Stimulated activated CD4-positive, alpha-beta T cell treated with anti-CD3 and anti-CD28 coated beads, Interleukin-1b, Interleukin-23, amount 100 ng/mL, for 24 hours (primary cell): ENCODE data around the gene PROSER3.

Experiments used
- DNase-seq, 4 experiments: peaks; one replicate each; pipeline ENCODE4 v3.0.0-alpha.2; 2020; ENCODE audit warnings: low read depth in 4 of 4, low spot score in 1 of 4

PROSER3 gene

DNA sequence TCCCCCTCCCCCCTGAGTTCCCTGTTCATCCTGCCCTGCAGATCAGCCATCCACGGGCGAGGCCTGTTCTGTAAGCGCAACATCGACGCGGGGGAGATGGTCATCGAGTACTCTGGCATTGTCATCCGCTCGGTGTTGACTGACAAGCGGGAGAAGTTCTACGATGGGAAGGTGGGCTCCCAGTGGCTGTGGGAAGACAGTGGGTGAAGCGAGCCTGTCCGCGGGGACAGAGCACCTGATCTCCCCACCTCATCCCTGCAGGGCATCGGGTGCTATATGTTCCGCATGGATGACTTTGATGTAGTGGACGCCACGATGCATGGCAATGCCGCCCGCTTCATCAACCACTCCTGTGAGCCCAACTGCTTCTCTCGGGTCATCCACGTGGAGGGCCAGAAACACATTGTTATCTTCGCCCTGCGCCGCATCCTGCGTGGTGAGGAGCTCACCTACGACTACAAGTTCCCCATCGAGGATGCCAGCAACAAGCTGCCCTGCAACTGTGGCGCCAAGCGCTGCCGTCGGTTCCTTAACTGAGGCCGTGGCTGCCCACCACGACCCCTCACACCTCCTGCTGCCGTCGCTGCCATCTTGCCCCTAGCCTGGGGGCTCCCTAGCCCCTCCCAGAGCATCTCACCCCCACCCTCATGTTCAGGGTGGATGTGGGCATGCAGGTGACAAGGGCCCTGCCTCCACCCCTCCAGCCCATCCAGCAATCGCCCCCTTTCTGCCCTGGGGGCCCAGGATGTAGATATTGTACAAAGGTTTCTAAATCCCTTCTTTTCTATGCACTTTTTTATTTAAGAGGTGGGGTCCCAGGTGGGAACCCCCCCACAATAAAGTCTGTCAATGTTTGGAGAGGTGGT, 19.7 kb upstream of the PROSER3 start:
- no peak for DNase-seq

GRCh38 chr19:35738887-35739229, 19.1 kb upstream of the PROSER3 start:
- no peak for DNase-seq

DNA sequence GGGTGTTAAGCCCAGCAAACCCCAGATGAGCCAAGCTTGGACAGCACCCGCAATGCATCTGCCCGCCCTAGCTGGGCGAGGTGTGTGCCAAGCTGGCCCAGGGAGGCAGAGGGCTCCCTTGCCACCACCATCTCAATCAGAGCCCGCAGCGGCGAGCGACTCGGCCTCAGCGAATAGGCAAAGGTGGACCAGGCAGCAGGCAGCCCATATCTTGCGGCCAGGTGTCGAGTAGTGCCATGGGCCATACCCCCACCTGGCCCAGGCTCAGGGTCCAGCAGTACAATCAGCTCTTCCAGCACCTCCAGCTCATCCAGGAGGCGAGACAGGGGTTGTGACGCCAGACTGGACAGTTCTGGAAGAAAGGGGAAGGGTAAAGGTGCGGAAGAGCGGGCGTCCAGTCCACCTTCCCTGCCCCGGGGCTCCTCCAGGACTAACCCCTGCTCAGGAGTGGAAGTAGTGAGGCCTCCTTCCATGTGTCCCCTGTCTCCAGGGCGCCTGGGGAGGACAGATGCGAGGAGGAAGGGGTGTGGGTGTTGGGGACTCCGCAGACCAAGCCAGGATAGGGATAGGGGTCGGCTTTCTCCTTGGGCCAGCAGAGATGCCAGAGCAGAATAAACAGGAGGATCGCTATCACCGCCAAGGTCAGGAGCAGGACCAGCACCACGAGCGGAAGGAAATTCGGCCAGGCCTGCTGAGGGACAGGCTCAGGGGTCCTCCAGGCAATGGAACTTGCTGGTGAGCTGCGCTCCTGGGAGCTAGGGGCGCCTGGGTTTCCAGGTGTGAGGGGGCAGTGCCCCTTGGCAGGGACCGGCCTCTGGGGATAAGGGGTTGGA, 18.5 kb upstream of the PROSER3 start:
- no peak for DNase-seq

DNA sequence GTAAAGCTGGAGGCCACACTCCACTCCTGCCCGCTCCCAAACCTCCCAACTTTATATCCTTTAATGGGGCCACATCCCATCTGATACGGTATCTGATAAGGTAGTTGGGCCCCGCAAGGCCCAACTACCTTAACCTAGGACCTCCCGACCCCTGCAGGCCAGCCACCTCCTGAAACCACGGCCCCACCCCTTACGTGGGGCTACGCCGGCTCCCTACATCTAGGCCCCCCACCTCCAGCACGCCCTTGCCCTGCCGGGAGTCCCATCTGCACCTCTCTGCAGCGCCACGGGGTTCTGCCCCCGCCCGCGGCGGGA, 17.9 kb upstream of the PROSER3 start:
- peak in 1 of 4 experiments; percentile 30 for DNase-seq

GRCh38 chr19:35740423-35741202, 17.4 kb upstream of the PROSER3 start:
- peak in 3 of 4 experiments; percentile 89 to 96 (median 93) for DNase-seq

DNA sequence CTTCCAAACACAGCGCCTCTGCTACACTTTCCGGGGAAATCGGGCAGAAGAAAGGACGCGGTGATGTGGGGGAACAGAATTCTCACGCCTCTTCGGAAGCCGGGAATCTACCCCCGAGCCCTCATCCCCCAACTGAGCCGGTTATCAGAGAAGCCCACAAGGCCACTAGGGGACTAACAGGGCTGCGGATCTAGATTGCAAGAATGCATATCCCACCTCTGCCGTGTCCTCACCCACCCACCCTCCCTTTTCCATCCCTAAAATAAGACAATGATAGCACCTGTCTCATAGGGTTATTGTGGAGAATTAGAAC, 16.8 kb upstream of the PROSER3 start:
- DNase-seq: no peak

DNA sequence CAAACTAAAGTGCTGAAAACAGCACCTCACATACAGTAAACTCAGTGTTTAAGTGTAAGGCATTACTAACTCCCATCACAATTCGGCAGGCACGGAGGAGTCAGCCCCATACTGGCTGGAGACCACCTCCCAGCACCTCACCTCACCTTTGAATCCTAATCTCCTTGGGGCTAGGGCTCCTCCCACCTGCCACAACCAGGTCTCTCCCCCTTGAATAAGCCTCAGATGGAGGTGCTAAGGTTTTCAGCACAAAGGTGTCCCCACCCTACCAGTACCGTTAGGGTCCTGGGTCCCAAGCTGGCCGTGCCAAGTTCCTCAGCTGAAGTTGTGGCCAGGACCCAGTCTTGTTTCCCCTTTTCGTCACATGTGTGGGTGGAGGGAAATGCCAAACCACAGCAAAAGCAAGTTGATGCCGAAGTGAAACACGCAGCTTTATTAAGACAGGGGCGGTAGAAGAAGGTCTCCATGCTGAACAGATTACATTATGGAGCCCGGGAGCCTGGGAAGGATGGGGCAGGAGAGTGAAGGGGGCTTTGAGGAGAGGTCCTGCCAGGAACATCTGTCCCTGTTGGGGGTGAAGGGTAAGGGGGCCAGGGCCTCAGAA, 15.8 kb upstream of the PROSER3 start, which contains the start of gene IGFLR1:
Gene IGFLR1, minus strand, starts transcription at position 332 of the 604 bp plus-strand sequence. CDS start 1,272 bp downstream, outside the sequence.
- peak in 2 of 4 experiments; percentile 60 to 63 for DNase-seq

DNA sequence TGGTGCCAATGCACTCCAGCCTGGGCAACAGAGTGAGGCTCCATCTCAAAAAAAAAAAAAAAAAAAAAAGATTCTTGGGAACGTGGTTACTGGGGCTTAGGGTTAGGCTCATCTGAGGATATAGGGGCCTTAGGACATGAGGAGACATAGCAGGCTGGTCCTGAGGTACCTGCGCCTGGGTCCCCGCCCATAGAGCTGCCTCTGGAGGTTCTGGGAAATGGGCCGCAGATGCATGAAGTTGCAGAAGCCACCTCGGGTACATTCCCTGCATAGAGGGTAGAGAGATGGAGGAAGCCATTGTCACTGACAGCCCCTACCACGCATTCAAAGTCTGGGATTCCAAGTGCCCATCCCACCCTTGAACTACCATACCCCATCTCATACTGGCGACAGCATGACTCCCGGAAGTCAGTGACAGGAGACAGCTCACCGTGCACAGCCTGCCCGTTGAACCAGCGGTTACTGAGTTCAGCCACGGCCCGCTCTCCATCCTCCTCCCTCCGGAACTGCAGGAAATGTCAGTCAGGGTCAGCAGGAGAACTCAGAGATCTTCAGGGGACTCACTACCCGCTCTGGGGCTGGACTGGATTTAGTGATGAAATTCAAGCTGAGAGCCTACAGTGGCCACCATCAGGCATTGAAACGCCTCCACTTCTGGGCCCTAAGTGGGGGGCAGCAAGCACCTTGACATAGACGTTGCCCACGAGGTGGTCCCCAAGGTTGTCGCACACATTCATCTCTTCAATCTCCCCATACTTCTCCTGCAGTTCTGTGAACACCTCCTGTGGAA, 14.1 kb upstream of the PROSER3 start:
- no peak for DNase-seq

DNA sequence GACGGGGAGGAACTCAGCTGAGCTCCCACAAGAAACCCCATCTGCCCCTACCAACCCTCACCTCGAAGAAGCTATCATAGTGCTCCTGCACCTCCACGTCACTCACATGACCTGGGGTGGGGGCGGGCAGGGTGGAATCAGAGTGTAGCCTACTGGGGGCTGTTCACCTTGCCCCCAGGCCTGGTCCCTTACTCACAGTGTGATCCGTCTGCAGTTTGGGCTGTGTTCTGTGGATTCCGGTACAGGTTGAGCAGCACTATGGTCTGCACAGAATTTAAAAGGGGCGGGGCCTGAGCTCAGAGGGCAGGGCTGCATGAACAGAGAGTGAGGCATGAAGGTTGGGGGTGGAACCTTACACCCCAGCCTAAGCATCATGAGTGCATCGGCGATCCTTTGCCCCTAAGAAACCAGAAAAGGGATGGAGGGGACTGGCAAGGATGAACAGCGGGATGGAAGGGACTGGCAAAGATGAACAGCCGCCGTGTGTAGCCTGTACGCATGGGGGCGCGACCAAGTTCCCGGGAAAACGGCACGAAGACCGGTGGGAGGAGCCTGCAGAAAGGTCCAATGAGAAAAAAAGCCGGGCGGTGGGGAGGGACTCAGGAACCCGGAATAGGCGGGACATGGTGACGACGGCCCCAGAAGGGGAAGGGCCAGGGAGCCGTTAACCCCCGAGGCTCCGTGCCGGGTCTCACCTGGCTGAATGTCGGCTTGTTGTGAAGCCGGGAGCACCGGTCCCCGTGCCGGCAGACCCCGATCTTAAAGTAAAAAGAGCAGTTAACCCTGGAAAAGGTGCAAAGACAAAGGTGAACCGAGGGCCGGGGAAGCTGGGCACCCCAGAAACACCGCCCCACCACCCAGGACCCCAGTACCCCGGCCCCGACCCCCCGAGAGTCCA, 13.3 kb upstream of the PROSER3 start:
- peak; percentile 74 to 91 (median 86) for DNase-seq

- peak; percentile 75 to 91 (median 89) for DNase-seq
Observed at GRCh38 chr19:35745328-35746086, 12.5 kb upstream of the PROSER3 start, which contains the start of the genes PSENEN and U2AF1L4. Gene PSENEN, plus strand, starts transcription at chr19:35745651. Its CDS starts 280 bp downstream, at chr19:35745931. Gene U2AF1L4, minus strand, starts transcription at chr19:35745418. Its CDS starts 27 bp downstream, at chr19:35745391.

DNA sequence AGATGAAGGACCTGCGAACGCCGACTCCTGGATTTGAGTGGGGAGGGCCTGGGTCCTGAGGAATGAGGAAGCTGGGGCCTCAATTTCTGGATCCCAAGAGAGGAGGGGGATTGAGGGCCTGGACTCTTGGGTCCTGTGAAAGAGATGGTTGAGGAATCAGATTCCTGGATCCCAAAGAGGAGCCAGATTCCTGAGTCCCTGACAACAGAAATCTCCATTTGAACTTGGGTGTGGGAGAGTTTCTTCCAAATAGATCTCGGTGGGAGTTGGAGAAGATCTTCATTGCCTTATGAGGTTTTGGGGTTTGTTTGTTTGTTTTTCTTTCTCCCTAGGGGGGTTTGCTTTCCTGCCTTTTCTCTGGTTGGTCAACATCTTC, 11.9 kb upstream of the PROSER3 start:
- DNase-seq: no peak

DNA sequence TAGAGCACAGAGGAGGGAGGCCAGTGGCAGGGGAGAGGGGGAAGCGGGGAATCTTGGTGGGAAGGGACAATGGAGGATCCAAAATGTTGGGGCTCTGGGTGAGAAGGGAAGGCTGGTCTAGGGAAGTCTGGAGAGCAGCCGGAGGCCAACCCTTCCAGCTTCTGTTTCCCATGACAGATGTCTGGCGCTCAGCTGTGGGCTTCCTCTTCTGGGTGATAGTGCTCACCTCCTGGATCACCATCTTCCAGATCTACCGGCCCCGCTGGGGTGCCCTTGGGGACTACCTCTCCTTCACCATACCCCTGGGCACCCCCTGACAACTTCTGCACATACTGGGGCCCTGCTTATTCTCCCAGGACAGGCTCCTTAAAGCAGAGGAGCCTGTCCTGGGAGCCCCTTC, 11.4 kb upstream of the PROSER3 start:
- DNase-seq: no peak

DNA sequence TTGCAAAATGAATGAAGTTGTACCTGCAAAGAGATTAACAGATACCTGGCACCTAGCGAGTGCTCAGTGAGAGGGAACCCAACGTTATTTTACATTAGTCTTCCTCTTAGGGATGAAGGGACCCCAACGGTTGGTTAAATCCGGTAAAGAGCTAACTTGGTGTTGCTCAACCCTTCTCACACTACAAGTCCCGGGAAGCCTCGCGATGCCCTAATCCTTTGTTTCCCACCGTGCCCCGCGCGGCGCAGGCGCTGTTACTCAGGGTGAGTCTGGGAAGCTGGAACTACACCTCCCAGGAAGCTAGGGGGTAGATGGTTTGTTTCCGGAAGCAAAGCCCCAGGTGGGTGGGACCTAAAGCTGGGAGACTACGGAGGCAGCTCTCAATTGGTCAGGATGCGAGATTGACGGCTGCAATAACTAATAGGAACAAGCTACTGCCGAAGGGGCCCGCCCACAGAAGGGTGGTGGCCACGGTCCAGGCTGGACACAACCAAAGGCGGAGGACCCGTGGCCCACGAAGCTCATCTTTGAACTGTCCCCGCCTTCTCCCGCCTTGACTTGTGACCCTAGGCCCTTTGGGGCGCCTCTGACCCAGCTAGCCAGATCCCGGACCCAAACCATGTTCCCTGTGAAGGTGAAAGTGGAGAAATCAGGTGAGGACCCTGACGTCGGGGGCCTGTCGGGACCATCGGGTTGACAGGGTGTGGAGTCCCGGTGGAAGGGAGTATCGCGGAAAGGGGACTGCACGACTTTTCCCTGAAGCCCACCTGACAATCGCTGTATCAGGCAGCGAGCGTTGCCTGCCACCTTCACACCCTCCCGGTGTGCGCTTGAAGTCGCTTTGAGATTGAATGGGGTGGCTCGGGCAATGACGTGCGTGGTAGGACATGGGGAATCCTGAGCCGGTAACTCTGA, 9.6 kb upstream of the PROSER3 start, which contains the start of gene LIN37:
Gene LIN37, plus strand, starts transcription at position 471 of the 915 bp plus-strand sequence. Its CDS starts 149 bp downstream, at position 620.
- DNase-seq: peak; percentile 93 to 97 (median 95)

GRCh38 chr19:35750167-35750566, 7.8 kb upstream of the PROSER3 start:
- no peak for DNase-seq

DNA sequence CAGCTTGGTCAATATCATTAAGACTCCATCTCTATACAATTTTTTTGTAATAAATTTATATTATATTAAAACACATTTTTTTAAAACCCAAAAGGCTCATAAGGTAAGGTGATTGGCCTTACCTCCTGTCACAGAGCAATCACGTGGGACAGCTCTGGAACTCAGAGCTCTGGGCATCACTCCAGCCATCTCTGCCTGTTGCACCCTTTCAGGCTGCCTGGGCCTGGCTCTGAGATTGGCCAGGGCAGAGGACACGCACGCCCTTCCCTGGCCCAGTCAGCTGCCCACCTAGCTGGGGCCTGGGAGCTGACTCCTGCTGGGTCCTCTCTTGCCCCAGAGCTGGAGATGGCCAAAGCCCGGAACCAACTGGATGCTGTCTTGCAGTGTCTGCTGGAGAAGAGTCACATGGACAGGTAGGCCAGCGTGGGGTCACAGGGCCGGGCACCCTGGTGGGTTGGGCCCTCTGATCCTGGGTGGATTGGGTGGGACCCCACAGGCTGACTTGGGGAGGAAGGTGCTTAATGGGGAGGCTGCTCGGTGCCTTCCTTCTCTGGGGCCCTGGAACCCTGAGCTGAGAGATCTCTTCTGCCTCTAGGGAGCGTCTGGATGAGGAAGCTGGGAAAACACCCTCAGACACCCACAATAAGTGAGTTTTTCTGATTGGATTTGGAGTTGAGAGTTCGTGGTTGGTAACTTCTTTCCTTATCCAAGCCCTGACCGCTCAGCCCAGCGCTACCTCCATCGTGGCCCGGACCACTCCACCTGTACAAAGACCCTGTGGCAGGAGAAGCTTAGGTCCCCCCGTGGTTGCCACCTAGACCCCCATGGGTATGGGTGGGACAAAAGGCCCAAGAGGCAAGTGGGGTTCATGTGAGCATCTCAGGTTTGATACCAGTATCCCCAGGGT, 5.9 kb upstream of the PROSER3 start:
- no peak for DNase-seq

DNA sequence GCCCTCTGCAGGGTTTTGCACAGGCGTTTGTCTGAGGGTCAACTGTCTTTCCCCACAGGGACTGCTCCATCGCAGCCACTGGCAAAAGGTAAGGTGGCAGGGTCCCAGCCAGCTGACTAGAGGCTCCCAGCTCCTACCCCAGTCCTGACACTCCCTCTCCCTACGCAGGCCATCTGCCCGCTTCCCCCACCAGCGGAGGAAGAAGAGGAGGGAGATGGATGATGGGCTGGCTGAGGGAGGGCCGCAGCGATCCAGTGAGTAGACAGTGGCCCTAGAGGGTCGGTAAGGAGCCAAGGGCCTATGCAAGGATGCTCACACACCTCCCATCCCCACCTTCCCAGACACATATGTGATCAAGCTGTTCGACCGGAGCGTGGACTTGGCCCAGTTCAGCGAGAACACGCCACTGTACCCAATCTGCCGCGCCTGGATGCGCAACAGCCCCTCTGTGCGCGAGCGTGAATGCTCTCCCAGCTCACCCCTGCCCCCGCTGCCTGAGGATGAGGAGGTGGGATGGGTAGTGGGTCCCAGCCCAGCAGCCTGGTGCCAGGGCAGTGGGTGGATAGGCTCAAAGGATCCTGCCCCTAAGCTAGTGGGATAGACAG, 5.1 kb upstream of the PROSER3 start:
- no peak for DNase-seq
